HG03066 (cell line): ENCODE data around the gene CYP11A1.

Experiments
- ATAC-seq: cut with Tn5 transposase; IDR thresholded peaks from one replicate; pipeline ENCODE4 v1.9.1; 2021; ENCODE audit warnings: low read depth; ENCODE audit not compliant: unreplicated experiment

The CYP11A1 gene

DNA sequence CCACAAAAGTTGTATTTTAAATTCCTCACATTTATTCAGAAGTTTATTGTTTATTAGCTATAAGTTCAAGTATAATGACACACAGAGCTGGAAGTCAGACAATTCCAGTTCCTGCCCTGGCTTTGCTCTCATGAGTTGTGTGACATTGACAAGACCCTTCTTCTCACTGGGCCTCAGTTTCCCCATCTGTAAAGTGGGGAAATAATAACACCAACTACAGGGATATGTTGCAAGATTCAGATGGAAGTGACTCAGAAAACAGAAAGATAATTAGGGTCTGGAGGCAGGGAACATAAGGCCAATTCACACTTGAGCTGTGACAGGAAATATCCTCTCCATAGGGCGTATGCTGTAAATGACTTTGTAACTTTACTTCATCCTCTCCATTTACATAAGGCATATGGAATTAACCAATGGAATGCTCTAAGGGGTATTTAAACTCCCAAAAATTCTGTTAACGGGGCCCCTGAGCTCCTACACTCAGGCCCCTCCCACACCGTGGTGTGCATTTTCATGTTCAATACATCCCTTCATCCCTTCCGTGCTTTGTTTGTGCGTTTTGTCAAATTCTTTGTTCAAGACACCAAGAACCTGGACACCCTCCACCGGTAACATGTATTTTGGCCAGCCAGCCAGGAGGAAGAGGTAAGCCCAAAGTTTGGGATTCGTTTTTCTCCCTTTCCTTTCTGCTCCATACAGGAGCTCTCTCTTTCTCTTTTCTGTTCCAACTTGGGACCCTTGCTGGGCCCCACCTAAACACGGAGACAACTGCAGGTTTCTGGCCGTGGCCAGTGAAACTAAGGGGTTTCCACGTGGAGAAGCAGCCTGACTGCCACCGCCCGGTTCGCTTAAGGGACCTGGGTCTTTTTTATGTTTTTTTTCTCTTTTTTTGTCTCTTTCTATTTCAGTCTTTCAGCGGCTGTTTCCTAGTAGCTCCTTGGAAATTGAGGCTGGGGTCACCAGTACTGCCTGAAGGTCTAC, 16.9 kb downstream of the CYP11A1 start:
- no peak for ATAC-seq

DNA sequence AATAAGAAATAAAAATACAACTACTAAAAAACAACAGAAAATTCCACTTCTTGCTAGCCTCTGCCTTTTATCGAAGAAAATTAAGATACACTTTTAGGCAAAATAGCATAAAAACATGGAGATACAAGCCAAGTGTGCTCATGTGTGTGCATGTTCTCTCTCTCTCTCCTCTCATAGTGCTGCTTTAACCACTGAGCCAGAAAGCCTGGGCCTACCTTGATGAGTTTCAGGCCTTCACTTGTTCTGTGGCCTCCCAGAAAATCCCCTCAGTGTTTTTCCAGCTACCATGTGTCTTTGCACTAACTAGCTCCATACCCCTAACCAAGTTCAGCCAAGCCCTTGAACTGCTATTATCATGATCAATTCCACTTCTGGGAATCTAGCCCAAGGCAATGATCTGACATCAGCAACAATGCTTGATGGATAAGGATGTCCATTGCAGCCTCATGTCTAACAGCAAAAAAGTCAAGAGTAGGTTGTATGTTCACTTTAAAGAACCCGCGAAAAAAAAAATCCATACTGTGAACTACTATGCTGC, 18.1 kb downstream of the CYP11A1 start:
- ATAC-seq = no peak

DNA sequence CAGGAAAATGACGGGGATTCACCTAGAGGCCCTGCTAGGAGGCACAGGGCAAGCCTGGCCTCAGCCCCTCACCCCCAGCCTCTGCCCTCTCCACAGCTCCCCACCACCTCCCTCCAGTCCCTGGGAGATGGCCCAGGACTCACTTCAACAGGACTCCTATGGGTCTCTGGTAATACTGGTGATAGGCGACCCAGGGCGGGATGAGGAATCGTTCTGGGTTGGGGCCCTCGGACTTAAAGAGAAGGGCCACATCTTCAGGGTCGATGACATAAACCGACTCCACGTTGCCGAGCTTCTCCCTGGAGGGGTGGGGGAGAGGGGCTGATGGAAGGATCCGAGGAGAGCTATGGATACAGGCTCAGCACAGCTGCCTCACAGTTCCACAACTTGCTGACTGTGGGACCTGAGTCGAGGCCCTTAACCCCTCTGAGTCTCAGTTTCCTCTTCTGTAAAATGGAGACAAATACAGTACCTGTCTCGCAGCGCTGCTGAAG, 19.6 kb downstream of the CYP11A1 start:
- no peak for ATAC-seq

DNA sequence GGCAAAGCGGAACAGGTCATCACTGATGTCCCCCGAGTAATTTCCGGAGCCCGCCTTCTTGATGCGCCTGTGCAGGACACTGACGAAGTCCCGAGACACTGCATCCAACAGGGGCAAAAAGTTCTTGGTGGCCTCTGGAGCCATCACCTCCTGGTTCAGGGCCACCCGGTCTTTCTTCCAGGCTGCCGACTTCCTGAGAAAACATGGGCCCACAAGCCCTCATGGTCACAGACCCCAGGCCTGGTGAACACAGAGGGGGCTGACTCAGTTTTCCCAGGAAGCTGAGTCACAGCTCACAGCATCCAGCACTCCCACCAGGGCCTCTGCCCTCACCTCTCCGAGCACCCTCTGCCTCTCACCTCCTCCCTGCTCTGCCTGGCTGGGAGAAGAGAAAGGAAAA, 22.4 kb downstream of the CYP11A1 start:
- ATAC-seq = no peak

DNA sequence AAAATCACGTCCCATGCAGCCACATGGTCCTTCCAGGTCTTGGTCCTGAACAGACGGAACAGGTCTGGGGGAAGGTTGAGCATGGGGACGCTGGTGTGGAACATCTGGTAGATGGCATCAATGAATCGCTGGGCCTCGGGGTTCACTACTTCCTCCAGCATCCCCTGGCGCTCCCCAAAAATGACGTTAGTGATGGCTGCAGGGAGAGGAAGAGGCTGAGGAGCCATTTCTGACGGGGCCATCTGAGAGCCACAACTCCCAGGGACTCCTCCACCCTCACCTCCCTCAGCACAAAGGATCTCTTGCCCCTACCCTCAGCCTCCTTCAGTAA, 23.7 kb downstream of the CYP11A1 start:
- no peak for ATAC-seq

DNA sequence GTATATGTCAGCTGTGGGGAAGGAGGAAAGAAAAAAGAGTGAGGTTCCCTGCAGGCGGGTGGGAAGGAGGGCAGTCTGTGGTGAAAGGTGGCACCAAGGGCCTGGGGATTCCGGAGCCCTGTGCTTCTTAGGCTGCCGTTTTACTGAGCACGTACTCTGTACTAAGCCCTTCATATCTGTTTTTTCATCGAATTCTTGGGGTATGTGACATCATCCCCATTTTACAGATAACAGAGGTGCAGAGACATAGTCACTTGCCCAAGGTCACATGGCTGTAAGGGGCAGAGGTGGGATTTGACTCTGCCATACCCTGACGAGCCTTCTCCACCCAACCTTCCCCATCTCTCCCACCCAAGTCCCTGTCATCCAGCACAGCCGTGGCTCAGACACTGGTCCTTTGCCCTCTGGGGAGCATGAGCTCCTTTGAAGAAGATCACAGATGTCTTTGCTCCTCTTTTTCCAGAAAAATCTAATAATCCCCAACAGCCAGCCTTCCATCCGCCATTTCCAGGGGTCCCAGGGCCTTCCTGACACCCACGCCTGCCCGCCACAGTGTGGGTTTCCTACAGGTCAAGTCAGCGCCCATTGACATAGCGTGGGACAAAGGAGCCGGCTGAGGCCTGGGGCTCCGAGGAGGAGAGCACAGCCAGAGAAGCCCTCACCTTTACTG, 24.2 kb downstream of the CYP11A1 start:
- ATAC-seq = no peak

DNA sequence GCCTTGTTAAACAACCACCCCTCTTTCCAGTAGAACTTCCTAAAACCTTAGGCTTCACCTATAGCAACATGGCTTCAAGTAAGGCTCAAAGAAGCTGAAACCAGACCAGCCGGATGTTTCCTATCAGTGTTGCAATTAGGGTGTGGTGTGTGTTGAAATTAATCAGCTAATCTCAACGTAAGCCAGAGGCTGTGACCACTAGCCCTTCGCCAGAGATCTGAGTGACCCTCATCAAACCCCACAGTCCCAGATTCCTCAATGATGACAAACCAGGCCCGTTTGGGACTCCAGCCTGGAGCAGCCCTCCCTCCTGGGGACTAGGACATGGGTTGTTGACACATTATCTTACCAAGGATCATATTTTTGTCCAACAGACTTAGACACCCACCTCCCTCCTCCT, 27.3 kb downstream of the CYP11A1 start:
- ATAC-seq = no peak

DNA sequence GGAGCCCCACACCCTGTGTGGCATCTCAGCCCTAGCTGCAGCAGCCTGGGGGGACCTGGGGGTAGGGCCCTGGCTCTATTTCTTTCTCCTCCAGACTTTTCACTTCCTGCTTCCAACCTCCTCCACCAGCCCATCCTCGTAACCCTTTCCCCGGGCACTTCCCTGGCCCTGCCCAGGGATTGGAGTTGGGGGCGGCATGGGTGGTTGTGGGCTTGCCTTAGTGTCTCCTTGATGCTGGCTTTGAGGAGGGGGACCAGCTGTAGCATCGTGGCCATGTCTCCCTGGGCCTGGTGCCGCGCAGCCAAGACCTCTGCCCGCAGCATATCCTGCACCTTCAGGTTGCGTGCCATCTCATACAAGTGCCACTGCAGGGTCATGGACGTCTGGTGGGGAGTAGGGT, 28.1 kb downstream of the CYP11A1 start:
- ATAC-seq = no peak

DNA sequence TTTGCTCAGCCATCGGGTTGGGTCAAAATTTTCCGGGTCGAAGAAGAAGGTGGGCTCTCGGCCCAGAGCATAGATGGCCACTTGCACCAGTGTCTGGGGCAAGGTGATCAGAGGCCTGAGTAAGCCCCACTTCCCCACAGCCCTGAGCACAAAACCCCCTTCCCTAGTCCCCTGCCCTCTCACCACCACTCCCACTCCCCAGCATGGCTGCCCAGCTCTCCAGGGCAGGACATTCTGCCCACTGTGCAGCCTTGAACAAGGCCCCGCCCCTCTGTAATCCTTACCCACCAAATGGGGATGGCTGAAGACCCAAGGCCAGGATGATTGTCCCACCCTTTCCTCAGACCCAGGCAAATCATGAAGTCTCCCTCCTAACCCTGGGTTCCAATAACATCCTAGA, 28.8 kb downstream of the CYP11A1 start:
- ATAC-seq = no peak

DNA sequence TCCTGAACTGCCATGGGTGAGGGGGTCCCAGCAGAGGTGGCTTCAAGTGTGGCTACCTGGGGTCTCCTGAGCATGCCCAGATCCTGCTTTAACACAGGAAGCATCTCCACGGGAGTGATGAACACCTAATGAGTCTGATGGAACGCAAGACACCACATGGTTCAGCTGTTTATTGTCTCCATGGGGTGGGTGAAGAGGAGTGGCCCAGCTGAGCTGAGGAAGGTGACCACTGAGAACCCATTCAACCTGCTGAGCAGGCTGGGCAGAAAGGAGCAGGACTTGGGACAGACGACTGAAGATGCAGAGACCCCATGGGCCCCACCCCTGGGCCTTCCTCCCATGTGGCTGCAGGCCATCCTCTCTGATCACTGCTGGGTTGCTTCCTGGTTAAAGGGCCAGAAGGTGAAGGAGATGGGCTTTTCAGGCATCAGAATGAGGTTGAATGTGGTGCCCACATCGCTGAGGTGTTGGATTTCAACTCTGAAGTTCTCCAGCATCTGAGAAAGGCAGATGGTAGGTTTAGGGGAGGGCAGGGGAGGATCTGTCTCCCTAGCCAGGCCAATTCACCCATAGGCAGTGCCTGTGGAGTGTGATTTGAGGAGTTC, 29.7 kb downstream of the CYP11A1 start:
- no peak for ATAC-seq

DNA sequence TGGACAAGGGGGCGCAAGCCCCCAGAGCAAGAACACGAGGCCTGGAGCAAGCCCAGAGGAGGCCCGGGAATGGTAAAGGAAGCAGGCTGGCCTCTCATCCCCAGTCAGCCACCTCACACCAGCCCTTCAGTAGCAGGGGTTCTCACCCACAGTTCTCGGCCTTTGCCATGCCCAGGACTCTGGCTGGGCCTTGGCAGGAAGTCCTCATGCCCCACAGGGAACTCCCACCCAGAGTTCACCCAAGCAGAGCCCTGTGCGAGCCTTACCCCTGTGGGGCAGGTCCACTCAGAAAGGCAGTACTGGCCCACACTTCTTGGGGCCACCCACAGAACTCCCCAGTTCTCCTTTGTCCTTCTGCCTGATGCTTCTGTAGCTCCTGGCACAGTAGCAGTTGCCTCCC, 30.3 kb downstream of the CYP11A1 start:
- ATAC-seq = no peak

DNA sequence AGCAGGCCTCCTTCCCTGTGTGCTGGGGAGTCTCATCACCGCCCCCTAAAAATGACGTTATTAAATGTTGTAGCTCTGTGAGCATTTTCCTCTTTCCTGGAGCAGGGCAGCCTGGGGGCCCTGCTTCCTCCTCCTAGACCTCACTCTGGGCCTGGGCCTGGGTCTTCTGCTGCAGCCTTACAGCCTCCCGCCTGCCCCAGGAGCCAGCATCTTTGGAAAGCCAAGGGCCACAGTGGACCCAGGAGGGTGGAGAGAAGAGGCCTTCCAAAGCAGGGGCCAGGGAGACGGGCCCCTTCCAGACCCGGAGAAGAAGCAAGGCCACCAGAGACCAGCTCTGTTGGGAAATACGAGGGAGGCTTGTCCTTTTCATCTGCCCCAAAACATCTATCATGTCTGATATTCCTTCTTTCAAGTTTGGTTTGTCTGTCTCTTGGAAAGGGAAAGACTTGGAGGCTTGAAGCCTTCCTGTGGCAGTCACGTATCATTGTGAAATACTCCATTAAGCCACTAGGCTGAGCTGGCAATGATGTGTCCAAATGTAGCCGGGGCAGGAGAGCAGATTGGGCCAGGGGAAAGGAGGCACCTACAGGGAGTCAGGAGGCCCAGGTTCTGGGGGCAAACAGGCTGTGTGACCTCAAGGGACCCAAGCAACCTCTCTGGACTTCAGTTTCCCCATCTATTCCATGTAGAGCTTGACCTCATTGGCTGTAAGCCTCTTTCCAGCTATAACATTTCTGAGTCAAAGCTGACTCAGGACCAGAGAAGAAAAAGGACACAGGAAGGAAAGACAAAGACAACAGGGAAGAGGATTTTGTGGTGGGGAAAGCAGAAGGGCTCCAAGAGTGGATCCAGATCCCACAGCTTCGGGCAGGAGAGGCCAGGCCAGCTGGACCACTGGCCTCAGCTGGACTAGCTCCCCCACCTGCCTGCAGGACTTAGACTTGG, 31.1 kb downstream of the CYP11A1 start:
- ATAC-seq = no peak

DNA sequence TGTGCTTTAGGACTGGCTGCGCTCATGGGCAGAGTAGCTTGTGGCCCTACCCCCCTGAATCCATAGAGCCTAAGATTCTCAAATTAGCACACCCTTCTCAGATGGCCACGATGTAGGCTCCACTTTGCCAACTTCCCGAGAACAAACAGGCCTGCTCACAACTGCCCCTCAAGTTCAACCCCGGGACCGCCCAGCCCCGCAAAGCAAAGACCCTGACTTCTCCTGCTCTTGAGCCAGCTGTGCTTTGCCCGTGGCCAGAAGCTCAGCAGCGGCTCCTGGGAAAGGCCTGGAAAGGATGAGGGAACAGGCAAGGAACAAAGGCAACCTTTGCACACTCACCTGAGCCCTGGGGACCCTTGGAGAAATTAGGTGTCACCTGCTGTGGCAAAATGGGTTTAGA, 32.0 kb downstream of the CYP11A1 start:
- ATAC-seq = no peak

DNA sequence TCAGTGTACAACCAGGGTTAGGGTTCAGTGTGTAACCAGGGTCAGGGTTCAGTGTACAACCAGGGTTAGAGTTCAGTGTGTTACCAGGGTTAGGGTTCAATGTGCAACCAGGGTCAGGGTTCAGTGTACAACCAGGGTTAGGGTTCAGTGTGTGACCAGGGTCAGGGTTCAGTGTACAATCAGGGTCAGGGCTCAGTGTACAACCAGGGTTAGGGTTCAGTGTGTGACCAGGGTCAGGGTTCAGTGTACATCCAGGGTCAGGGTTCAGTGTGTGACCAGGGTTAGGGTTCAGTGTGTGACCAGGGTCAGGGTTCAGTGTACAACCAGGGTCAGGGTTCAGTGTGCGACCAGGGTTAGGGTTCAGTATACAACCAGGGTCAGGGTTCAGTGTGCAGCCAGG, 33.3 kb downstream of the CYP11A1 start:
- ATAC-seq = no peak

DNA sequence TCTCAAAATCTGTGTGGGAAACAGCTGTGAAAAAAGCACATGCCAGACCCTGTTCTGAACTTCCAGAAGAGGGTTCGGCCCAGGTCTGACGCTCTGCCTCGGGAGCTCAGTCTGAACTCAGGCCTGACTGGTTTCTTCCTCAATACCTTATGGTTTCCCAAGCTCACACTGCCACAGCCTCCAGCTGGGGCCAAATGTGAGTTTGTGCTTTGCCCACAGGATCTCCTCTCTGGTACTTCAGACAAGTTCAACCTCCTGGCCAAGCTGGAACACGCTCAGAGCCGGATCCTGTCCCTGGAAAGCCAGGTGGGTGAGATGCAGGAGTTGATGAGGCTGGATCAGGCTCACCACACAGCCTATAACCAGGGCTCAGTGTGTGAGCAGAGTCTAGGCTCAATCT, 33.8 kb downstream of the CYP11A1 start:
- ATAC-seq = no peak

DNA sequence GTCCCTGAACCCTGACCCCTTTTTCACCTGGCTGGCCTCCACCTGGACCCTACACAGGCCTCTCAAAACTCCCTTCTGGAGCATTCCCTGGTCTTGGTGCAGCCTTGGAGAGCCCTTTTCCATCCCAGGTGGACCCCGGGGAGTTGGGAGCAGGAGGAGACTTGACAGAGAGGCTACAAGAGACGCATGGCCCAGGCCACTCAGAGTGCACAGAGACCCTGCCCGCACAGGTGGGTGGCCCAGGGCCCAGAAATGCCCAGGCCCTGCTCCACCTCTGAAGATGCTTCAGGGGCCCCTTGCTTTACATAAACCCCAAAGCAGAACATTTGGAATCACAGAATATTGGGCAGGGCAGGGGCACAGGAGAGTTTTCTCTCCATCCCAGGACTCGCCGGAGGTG, 34.4 kb downstream of the CYP11A1 start:
- no peak for ATAC-seq

DNA sequence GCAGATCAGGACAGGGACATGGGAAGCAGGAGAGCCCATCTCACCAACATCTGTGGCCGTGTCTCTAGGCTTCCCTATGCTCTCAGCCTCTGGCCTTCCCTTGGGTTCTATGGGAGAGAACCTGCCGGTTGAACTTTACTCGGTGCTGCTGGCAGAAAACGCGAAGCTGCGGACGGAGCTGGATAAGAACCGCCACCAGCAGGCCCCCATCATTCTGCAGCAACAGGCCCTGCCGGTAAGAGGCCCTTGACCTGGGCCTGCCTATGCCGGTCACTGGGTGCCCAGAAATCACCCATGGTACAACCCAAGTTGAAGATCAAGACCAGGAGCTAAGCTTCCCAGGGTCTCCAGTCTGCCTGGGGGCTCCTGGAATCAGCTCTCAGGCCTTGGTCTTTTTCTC, 34.8 kb downstream of the CYP11A1 start:
- no peak for ATAC-seq

DNA sequence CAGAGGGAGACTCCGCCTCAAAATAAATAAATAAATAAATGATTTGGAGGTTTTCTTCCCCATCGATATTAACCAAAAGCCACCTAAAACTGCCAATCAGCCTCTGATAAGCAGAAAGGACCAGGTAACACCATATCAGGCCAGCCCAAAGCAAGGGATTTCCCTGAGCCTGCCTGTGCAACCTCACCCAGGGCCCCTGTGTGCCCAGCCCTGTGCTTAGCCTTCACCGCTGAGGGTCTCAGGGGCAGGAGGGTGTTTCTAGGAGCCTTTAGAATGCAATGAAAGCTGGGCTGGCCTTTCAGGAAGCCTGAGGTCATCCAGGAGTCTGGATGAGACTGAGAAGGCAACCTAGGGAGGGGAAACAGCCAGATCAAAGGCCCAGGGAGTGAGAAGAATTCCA, 35.4 kb downstream of the CYP11A1 start:
- ATAC-seq = no peak

DNA sequence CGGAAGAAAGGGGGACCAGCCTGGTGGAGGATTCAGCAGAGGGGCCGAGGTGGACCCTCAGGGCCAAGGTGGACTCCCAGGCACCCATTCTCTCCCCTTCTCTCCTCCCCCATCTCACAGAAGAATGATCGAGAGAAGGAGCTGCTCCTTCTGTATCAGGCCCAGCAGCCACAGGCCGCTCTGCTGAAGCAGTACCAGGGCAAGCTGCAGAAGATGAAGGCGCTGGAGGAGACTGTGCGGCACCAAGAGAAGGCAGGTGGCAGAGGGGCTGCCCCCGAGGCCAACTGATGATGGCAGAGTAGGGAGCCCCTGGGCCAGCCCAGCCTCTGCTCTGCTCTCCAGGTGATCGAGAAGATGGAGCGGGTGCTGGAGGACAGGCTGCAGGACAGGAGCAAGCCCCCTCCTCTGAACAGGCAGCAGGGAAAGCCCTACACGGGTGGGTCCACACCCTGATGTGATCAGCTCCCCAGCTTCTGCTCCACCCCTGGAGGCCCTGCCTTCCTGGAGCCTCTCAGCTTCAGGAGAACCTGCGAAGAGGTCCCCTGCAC, 36.5 kb downstream of the CYP11A1 start:
- ATAC-seq = no peak
